CD14-positive monocyte (primary cell): Measurements from ENCODE around the gene ANO2. TPM values are rescaled to one million over a fixed set of nuclear protein-coding genes. Genes with fewer than 3 reads are reported as not detected.

Experiments used
- DNase-seq, 3 donors: peaks; one replicate each; pipeline ENCODE4 v3.0.0-alpha.2; 2011 to 2022
- H2AFZ ChIP-seq: 2 replicates; pipeline ENCODE4 v1.6.0; 2012; ENCODE audit warnings: mild to moderate bottlenecking, low read depth, low read length, inconsistent platforms; ENCODE audit not compliant: insufficient read depth, poor library complexity, severe bottlenecking
- H3K27ac ChIP-seq, 2 donors: 1 replicate in 1 of 2; 2 replicates in 1 of 2; pipeline ENCODE4 v1.5.1; 2012 to 2013; ENCODE audit warnings: low read length in 2 of 2, control low read depth in 1 of 2, inconsistent platforms in 1 of 2, low read depth in 1 of 2, mild to moderate bottlenecking in 1 of 2
- H3K27me3 ChIP-seq, 2 donors: one replicate each; pipeline versions ENCODE4 v1.6.0 to v1.6.1; 2011 to 2013; ENCODE audit warnings: low read length in 2 of 2; ENCODE audit not compliant: control insufficient read depth in 2 of 2, insufficient read depth in 2 of 2
- H3K36me3 ChIP-seq, 2 donors: replicated peaks in 1 of 2; 1 replicate in 1 of 2; 2 replicates in 1 of 2; pipeline versions ENCODE4 v1.5.1 to v1.6.1; 2012 to 2013; ENCODE audit warnings: low read length in 2 of 2, control low read depth in 1 of 2, inconsistent platforms in 1 of 2, mild to moderate bottlenecking in 1 of 2; ENCODE audit not compliant: insufficient read depth in 2 of 2, control insufficient read depth in 1 of 2
- H3K4me1 ChIP-seq, 2 donors: 1 replicate in 1 of 2; 2 replicates in 1 of 2; pipeline versions ENCODE4 v1.5.1 to v1.6.1; 2012 to 2013; ENCODE audit warnings: low read length in 2 of 2, control low read depth in 1 of 2, inconsistent platforms in 1 of 2, mild to moderate bottlenecking in 1 of 2, moderate library complexity in 1 of 2; ENCODE audit not compliant: insufficient read depth in 2 of 2, control insufficient read depth in 1 of 2
- H3K4me2 ChIP-seq: replicated peaks from 2 replicates; pipeline ENCODE3; 2012; ENCODE audit warnings: low read length, moderate library complexity, mild to moderate bottlenecking; ENCODE audit not compliant: poor library complexity, severe bottlenecking; ENCODE audit errors: extremely low read depth
- H3K4me3 ChIP-seq, 3 experiments: fragments of 200-600 bp in 1 of 3; sonication (generic) in 1 of 3; replicated peaks in 1 of 3; 1 replicate in 2 of 3; 2 replicates in 1 of 3; pipeline ENCODE4 v1.5.1; 2011 to 2013; ENCODE audit warnings: low read length in 3 of 3, mild to moderate bottlenecking in 3 of 3, control low read depth in 2 of 3, low read depth in 2 of 3, inconsistent platforms in 1 of 3, moderate library complexity in 1 of 3
- H3K79me2 ChIP-seq: 2 replicates; pipeline ENCODE4 v1.6.0; 2012; ENCODE audit warnings: mild to moderate bottlenecking, control low read depth, inconsistent platforms, low read length, moderate library complexity; ENCODE audit not compliant: insufficient read depth
- H3K9ac ChIP-seq: 2 replicates; pipeline ENCODE4 v1.6.0; 2017; ENCODE audit warnings: low read length, mild to moderate bottlenecking; ENCODE audit not compliant: insufficient read depth, poor library complexity, severe bottlenecking
- H3K9me3 ChIP-seq, 2 donors: replicated peaks in 1 of 2; 1 replicate in 1 of 2; 2 replicates in 1 of 2; pipeline versions ENCODE4 v1.5.1 to v1.6.1; 2012 to 2013; ENCODE audit warnings: low read length in 2 of 2, control low read depth in 1 of 2; ENCODE audit not compliant: control insufficient read depth in 1 of 2, insufficient read depth in 1 of 2
- H4K20me1 ChIP-seq: 2 replicates; pipeline ENCODE4 v1.6.0; 2012; ENCODE audit warnings: mild to moderate bottlenecking, low read length, control low read depth, moderate library complexity; ENCODE audit not compliant: insufficient read depth
- H3K27ac Mint-ChIP-seq, 7 donors: one replicate each; pipeline ENCODE4 v1.8.0; 2020; ENCODE audit warnings: mild to moderate bottlenecking in 7 of 7, mixed read lengths in 7 of 7, moderate library complexity in 6 of 7, inconsistent platforms in 2 of 7
- H3K27me3 Mint-ChIP-seq, 3 donors: one replicate each; pipeline ENCODE4 v1.8.0; 2021 to 2022; ENCODE audit warnings: low read depth in 3 of 3, mild to moderate bottlenecking in 3 of 3, mixed read lengths in 3 of 3, moderate library complexity in 3 of 3, inconsistent platforms in 1 of 3
- H3K36me3 Mint-ChIP-seq, 2 donors: one replicate each; pipeline ENCODE4 v1.8.0; 2020; ENCODE audit warnings: mixed read lengths in 2 of 2, inconsistent platforms in 1 of 2, mild to moderate bottlenecking in 1 of 2
- H3K4me1 Mint-ChIP-seq: one replicate; pipeline ENCODE4 v1.8.0; 2020; ENCODE audit warnings: mild to moderate bottlenecking, mixed read lengths
- H3K4me3 Mint-ChIP-seq, 2 donors: one replicate each; pipeline ENCODE4 v1.8.0; 2020; ENCODE audit warnings: mild to moderate bottlenecking in 2 of 2, mixed read lengths in 2 of 2, moderate library complexity in 1 of 2
- H3K9me3 Mint-ChIP-seq, 7 donors: one replicate each; pipeline ENCODE4 v1.8.0; 2020 to 2022; ENCODE audit warnings: mixed read lengths in 7 of 7, mild to moderate bottlenecking in 6 of 7, moderate library complexity in 6 of 7, inconsistent platforms in 2 of 7
- CTCF ChIP-seq: fragments of 200-600 bp; IDR thresholded peaks from one replicate; pipeline ENCODE4 v1.8.0; 2022; ENCODE audit warnings: antibody characterized with exemption, mild to moderate bottlenecking
- WGBS: methylation state at CpG from one replicate; pipeline ENCODE4 v1.1.5; 2013; ENCODE audit warnings: missing lambda C conversion rate; ENCODE audit not compliant: insufficient coverage; 5-methylcytosine and 5-hydroxymethylcytosine counted together
- intact Hi-C, 2 donors: fragments of 100-400 bp; cut with micrococcal nuclease; formaldehyde crosslinking; loops; one replicate each; pipeline versions ENCODE4 v1.15.0 to v1.15.1; 2023
- polyA plus RNA-seq, 3 donors: library from polyadenylated mRNA; depleted of rRNA in 1 of 3; unstranded in 2 of 3; stranded (reverse) in 1 of 3; fragments of 300-500 nt in 2 of 3; fragments of >200 nt in 1 of 3; fragmentation: Illumina TruSeq in 2 of 3; gene quantifications; 1 replicate in 2 of 3; 2 replicates in 1 of 3; pipeline ENCODE4 v1.2.3, GENCODE V29; 2012 to 2021

Gene ANO2
- polyA plus RNA-seq, 3 donors = not detected

DNA sequence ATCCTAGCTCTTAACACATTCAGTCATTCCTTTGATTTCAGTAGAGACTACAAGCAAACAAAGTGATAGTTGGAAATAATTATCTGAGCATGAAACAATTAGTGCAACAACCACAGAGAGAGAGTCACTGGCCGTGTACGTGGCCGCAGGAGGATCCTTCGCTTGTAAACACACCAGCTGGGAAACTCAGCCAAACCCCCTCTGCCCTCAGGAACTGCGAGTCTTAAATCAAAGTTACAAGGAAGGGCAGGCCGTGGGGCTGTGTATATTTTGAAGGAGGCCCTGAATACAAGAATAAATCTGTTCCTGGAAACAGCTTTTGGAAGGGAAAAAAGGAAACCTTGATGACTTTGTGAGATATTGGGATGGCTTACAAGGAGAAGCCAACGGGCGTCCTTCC, 164.5 kb downstream of the ANO2 start:
- Histone ChIP-seq H3K9ac (no peak overlapping the region), H4K20me1 (no peaks in the 10 kb centered on the region), H3K27ac (no peak overlapping the region), H3K4me3 (no peak overlapping the region), H3K9me3 (no peaks in the 10 kb centered on the region), H3K79me2 (no peaks in the 10 kb centered on the region), H3K36me3 (no peaks in the 10 kb centered on the region), H2AFZ (no peak overlapping the region), H3K27me3 (peaks cover 0 to 5% of the 10 kb centered on the region in 2 donors), H3K4me1 (no peaks in the 10 kb centered on the region), H3K4me2 (no peak overlapping the region)
- H3K36me3 Mint-ChIP-seq = no peaks in the 10 kb centered on the region
- intact Hi-C loops = no loop called here
- no peak for DNase-seq
- H3K27me3 Mint-ChIP-seq = peaks cover 0 to 9% (median 8%) of the 10 kb centered on the region in 3 donors
- H3K4me3 Mint-ChIP-seq = no peak overlapping the region
- WGBS = no CpG with 5 or more reads among the region's 8 CpGs
- H3K27ac Mint-ChIP-seq = peak overlapping the region in 1 of 7 donors; percentile 66
- H3K4me1 Mint-ChIP-seq = no peaks in the 10 kb centered on the region
- no peak for TF ChIP-seq CTCF
- H3K9me3 Mint-ChIP-seq = peaks cover 0 to 2% (median 0%) of the 10 kb centered on the region in 7 donors

GRCh38 chr12:5779401-5779800, 165.7 kb downstream of the ANO2 start:
- WGBS = 100% methylated on average over 1 of the region's 5 CpGs
- H3K9me3 ChIP-seq = no peaks in the 10 kb centered on the region
- no peaks in the 10 kb centered on the region for H3K4me1 ChIP-seq
- TF ChIP-seq CTCF = no peak
- H3K27me3 ChIP-seq = peaks cover 0 to 5% of the 10 kb centered on the region in 2 donors
- H3K36me3 ChIP-seq = no peaks in the 10 kb centered on the region
- no peaks in the 10 kb centered on the region for H3K79me2 ChIP-seq
- H2AFZ ChIP-seq = no peak overlapping the region
- DNase-seq = no peak
- Mint-ChIP-seq H3K27ac (no peak overlapping the region), H3K27me3 (peaks cover 0 to 13% (median 12%) of the 10 kb centered on the region in 3 donors), H3K36me3 (no peaks in the 10 kb centered on the region), H3K4me3 (no peak overlapping the region), H3K4me1 (no peaks in the 10 kb centered on the region), H3K9me3 (peaks cover 0 to 2% (median 0%) of the 10 kb centered on the region in 7 donors)
- H3K4me2 ChIP-seq = no peak overlapping the region
- H3K4me3 ChIP-seq = no peak overlapping the region
- no peaks in the 10 kb centered on the region for H4K20me1 ChIP-seq
- no peak overlapping the region for H3K27ac ChIP-seq
- intact Hi-C loops = no loop called here
- H3K9ac ChIP-seq = no peak overlapping the region
